ENCODE measurements around the gene HOXA7. TPM values are rescaled to one million over a fixed set of nuclear protein-coding genes. Genes with fewer than 3 reads are reported as not detected.

HOXA7 gene
- total and polyA plus RNA-seq, 10 of the 15 experiments (the other 5 are each of a cell fraction or from before 2014, with no cell fraction given), result not detected

DNA sequence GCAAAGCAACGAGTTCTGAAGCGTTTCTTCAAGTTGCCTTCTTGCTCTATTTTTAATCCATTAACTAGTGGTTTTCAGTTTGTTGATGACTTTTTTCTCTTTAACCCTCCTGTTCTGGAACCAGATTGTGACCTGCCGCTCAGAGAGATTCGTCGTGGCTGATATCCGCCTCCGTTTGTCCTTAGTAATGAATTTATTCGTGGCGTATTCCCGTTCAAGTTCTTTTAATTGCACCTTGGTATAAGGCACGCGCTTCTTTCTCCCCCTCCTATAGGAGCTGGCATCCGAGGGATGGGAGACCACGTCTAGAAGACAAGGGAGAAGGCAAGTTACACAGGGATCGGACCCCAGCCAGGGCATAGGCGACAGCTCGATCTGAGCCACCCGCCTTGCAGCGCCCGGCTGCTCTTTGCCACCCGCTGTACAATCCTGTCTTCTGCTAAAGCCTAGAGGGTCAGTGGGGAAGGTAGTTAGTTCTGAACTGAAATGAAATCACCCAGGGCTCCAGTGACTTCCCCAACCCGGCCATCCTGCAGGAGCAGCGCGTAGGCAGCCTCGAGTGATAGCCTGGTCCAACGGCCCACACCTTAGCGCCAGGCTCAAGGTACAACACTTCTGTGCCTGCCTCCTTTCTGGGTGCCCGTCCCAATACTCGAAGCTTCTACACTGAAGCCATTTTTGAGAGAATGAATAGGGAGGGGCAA, 41.8 kb upstream of the HOXA7 start (continued):
- TF ChIP-seq ZSCAN29 (IDR thresholded peaks at IDR 0.05), result no peak
- TF ChIP-seq MEF2A (IDR thresholded peaks at IDR 0.05; ENCODE audit: insufficient read depth, low read depth, low read length), result no peak
- TF ChIP-seq SMARCA5 (IDR thresholded peaks at IDR 0.05), result no peak
- TF ChIP-seq JUNB (IDR thresholded peaks at IDR 0.05), result no peak
- no peak for TF ChIP-seq KDM1A (IDR thresholded peaks at IDR 0.05; ENCODE audit: borderline replicate concordance)
- no peak for TF ChIP-seq EGR1 (IDR thresholded peaks at IDR 0.05; ENCODE audit: borderline replicate concordance in 1 of 2, low read depth in 2 of 2, low read length in 2 of 2)
- TF ChIP-seq ATF3 (IDR thresholded peaks at IDR 0.05; ENCODE audit: borderline replicate concordance, extremely low read depth, low read depth, low read length), result no peak
- no peak for TF ChIP-seq STAT3 (IDR thresholded peaks at IDR 0.05; ENCODE audit: low read depth, low read length)
- TF ChIP-seq TCF12 (IDR thresholded peaks at IDR 0.05; ENCODE audit: low read depth, low read length), result no peak
- TF ChIP-seq POLR2AphosphoS2 (IDR thresholded peaks at IDR 0.05; ENCODE audit: low read depth, low read length), result no peak
- TF ChIP-seq RELA (IDR thresholded peaks at IDR 0.05; ENCODE audit: borderline replicate concordance, partially characterized antibody), result no peak
- TF ChIP-seq RCOR1 (conservative IDR thresholded peaks at IDR 0.05; ENCODE audit: low read depth, low read length), result no peak
